Measurements from ENCODE around the gene PLEKHA4.

PLEKHA4 gene

DNA sequence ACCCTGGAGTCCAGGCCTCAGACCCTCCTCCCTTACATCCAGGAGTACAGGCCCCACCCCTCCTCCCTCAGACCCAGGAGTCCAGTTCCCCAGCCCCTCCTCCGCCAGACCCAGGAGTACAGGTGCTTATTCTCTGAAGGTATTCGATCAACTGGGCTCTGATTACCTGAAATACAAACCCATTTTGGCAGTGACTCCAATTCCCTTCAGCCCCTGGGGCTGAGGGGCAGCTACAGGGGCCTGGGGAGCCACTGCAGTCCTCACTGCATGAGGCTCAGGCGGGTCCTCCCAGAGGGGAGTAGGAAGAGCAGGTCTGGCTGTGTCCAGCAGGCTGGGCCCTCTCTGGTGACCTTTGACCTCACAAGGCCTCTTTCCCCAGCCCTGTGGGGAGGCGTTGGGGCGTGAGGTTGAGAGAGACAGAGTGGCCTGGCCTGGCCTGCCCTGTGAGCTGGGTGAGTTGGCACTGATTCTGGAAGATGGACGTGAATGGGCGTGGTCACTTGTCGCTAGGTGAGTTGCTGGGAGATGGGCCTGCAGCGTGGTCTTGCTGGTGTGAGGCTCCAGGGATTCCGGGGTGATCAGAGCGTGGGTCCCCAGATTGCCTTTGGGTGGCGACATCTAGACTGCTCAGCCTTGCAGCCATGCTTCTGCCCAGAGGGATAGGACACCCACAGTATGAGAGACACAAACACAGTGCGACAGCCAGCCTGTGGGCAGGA lies 60.7 kb downstream of the PLEKHA4 start:
- DNase-seq (ENCODE audit: low read depth in 1 of 2, low spot score in 1 of 2), result no peak
- Histone ChIP-seq H3K27ac (replicated peaks) (no peak overlapping the region), H3K27me3 (ENCODE audit: insufficient read depth, poor library complexity, severe bottlenecking) (no peaks in the 10 kb centered on the region), H3K4me3 (replicated peaks; ENCODE audit: insufficient read depth, low read length) (no peak overlapping the region)
- TF ChIP-seq, protein P1, sequence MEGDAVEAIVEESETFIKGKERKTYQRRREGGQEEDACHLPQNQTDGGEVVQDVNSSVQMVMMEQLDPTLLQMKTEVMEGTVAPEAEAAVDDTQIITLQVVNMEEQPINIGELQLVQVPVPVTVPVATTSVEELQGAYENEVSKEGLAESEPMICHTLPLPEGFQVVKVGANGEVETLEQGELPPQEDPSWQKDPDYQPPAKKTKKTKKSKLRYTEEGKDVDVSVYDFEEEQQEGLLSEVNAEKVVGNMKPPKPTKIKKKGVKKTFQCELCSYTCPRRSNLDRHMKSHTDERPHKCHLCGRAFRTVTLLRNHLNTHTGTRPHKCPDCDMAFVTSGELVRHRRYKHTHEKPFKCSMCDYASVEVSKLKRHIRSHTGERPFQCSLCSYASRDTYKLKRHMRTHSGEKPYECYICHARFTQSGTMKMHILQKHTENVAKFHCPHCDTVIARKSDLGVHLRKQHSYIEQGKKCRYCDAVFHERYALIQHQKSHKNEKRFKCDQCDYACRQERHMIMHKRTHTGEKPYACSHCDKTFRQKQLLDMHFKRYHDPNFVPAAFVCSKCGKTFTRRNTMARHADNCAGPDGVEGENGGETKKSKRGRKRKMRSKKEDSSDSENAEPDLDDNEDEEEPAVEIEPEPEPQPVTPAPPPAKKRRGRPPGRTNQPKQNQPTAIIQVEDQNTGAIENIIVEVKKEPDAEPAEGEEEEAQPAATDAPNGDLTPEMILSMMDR (IDR thresholded peaks at IDR 0.05; ENCODE audit: insufficient read depth, low read length), result no peak
- TF ChIP-seq GABPA (IDR thresholded peaks at IDR 0.05; ENCODE audit: low read depth) (no peak), POLR2AphosphoS5 (IDR thresholded peaks at IDR 0.05; ENCODE audit: low read depth) (no peak), SPI1 (IDR thresholded peaks at IDR 0.05; ENCODE audit: borderline replicate concordance, low read depth) (no peak)
- TF ChIP-seq, protein P2, sequence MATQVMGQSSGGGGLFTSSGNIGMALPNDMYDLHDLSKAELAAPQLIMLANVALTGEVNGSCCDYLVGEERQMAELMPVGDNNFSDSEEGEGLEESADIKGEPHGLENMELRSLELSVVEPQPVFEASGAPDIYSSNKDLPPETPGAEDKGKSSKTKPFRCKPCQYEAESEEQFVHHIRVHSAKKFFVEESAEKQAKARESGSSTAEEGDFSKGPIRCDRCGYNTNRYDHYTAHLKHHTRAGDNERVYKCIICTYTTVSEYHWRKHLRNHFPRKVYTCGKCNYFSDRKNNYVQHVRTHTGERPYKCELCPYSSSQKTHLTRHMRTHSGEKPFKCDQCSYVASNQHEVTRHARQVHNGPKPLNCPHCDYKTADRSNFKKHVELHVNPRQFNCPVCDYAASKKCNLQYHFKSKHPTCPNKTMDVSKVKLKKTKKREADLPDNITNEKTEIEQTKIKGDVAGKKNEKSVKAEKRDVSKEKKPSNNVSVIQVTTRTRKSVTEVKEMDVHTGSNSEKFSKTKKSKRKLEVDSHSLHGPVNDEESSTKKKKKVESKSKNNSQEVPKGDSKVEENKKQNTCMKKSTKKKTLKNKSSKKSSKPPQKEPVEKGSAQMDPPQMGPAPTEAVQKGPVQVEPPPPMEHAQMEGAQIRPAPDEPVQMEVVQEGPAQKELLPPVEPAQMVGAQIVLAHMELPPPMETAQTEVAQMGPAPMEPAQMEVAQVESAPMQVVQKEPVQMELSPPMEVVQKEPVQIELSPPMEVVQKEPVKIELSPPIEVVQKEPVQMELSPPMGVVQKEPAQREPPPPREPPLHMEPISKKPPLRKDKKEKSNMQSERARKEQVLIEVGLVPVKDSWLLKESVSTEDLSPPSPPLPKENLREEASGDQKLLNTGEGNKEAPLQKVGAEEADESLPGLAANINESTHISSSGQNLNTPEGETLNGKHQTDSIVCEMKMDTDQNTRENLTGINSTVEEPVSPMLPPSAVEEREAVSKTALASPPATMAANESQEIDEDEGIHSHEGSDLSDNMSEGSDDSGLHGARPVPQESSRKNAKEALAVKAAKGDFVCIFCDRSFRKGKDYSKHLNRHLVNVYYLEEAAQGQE (IDR thresholded peaks at IDR 0.05; ENCODE audit: insufficient replicate concordance, low read depth), result no peak

DNA sequence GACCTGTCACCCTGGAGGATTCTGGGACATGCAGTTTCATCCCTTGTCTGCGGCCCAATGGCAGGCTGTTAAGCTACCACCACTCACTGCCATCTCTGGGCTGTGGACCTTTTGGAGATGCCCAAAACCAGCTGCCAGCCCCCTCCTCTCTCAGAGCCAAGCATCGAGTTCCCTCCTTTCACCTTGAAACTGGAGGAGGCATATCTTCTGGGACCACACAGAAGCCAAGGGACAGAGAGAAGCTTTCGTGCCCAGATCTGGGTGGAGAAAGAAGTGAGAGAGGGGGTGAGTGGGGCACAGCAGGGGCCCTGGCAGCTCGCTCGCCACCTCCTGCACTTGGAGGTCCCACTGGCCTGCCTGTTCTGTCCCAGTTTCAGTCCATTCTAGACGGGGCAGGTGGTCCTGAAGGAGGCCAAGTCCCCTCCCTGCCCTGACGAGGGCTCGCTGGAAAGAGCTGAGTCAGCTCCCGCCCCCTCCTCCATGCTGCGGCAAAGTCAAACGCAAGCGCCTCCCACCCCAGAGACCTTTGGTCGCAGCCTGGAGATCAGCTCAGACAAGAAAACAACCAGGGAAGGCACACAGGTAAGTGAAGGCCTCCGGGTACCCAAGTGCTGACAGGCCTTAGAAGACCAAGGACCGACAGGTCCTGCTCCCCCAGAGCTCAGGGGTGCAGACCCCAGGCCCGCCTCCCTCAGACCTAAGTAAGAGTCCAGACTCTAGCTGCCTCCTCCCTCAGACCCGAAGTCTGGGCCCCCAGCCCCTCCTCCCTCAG lies 61.4 kb downstream of the PLEKHA4 start:
- no peaks in the 10 kb centered on the region for H3K27me3 ChIP-seq (ENCODE audit: insufficient read depth, poor library complexity, severe bottlenecking)
- TF ChIP-seq GABPA (IDR thresholded peaks at IDR 0.05; ENCODE audit: low read depth) (no peak), POLR2AphosphoS5 (IDR thresholded peaks at IDR 0.05; ENCODE audit: low read depth) (no peak), SPI1 (IDR thresholded peaks at IDR 0.05; ENCODE audit: borderline replicate concordance, low read depth) (no peak)
- TF ChIP-seq, protein P1 (IDR thresholded peaks at IDR 0.05; ENCODE audit: insufficient read depth, low read length), result no peak
- TF ChIP-seq, protein P2 (IDR thresholded peaks at IDR 0.05; ENCODE audit: insufficient replicate concordance, low read depth), result no peak
- peak in 1 of 2 experiments; percentile 67 for DNase-seq (ENCODE audit: low read depth in 1 of 2, low spot score in 1 of 2)
- no peak overlapping the region for H3K27ac ChIP-seq (replicated peaks)
- H3K4me3 ChIP-seq (replicated peaks; ENCODE audit: insufficient read depth, low read length), result no peak overlapping the region

DNA sequence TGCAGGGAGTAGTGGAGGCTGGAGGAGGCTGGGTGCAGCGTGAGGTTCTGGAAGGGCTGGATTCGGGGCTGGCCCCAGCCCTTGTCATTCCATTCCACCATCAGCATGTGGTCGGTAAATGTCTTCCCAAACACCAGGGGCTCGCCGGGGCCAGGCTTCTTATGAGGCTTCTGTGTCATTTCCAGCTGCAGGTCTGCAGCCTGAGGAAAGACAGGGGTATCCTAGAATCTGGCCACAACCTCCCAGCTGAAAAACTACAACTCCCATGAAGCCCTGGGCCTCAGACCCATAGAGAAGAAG lies 61.9 kb downstream of the PLEKHA4 start:
- no peaks in the 10 kb centered on the region for H3K27me3 ChIP-seq (ENCODE audit: insufficient read depth, poor library complexity, severe bottlenecking)
- H3K4me3 ChIP-seq (replicated peaks; ENCODE audit: insufficient read depth, low read length), result no peak overlapping the region
- DNase-seq (ENCODE audit: low read depth in 1 of 2, low spot score in 1 of 2), result no peak
- H3K27ac ChIP-seq (replicated peaks), result no peak overlapping the region
- TF ChIP-seq SPI1 (IDR thresholded peaks at IDR 0.05; ENCODE audit: borderline replicate concordance, low read depth) (no peak), GABPA (IDR thresholded peaks at IDR 0.05; ENCODE audit: low read depth) (no peak), POLR2AphosphoS5 (IDR thresholded peaks at IDR 0.05; ENCODE audit: low read depth) (no peak)
- TF ChIP-seq, protein P2 (IDR thresholded peaks at IDR 0.05; ENCODE audit: insufficient replicate concordance, low read depth), result no peak
- TF ChIP-seq, protein P1 (IDR thresholded peaks at IDR 0.05; ENCODE audit: insufficient read depth, low read length), result no peak

All from HL-60 (cell line).